ENCODE results near the gene IFNA14. TPM values are rescaled to one million over a fixed set of nuclear protein-coding genes. Genes with fewer than 3 reads are reported as not detected.
"Not testable (repeated sequence)": the region's sequence is repeated elsewhere in the genome, so short reads cannot be mapped to it uniquely, and the experiment has no call there.

The IFNA14 gene
- total RNA-seq, 1 donor from 2014 or later = not detected

DNA sequence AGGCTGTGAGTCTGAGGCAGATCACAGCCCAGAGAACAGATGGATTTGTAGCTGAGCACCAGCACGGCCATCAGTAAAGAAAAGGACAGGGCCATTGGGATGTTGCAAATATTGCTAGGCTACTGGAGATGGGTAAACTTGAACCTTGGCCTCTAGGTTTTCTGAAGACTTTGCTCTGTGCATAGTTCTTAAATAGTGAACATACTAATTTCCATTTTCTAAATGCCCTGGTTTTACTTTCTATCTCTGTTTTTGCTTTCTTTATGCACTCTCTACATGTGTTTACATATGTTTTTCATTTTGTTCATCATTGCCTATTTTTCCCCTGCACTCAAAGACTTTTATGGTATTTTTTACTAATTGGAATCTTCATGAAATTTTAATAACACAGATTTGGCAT lies 22.6 kb downstream of the IFNA14 start, which contains the start of gene IFNA16:
Gene IFNA16, minus strand, starts transcription at position 101 of the 400 bp plus-strand sequence. Its CDS starts 6 bp downstream, at position 95.
- DNase-seq (ENCODE audit: low read depth in 2 of 2) = not testable (repeated sequence)

- peak in 1 of 2 donors; percentile 8 for DNase-seq (ENCODE audit: low read depth in 2 of 2)
Observed at GRCh38 chr9:21213411-21214326, 26.1 kb downstream of the IFNA14 start.

DNA sequence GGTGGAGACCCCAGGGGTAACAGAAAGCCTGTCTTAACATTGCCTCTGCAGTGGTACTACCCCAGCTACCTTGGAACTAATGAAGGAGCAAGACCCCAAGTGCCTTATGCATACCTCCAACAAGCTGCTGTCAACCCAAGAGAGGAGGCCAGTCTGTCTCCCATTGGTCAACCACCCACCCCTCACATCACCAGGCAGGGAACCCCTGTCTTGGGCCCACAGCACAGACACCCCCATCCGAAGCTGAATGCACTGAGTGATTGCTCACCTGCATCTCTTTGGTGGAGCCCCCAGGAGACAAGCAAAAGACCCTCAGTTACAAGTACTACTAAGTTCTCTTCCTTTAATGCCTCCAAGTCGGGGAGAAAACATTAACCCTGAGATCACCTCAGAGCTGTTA lies 27.6 kb downstream of the IFNA14 start:
- not testable (repeated sequence) for DNase-seq (ENCODE audit: low read depth in 2 of 2)

GRCh38 chr9:21210782-21211181 lies 29.0 kb downstream of the IFNA14 start:
- not testable (repeated sequence) for DNase-seq (ENCODE audit: low read depth in 2 of 2)

DNA sequence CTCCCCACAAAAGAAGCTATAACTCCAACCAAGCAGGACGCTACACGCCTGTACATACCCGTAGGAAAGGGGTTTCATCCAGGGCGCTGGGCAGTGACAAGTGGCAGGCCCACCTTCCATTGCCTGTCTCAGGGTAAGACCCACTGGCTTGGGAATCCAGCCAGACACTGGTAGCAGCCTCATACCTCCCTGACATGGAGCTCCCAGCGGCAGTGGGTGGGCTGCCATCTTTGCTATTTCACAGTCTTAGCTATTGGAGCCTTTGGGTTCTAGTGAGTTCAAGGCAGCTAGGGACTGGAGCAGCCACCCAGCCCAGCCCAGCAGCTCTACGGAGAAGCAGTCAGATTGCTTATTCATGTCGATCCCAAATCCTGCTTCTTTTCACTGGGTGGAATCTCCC lies 29.5 kb downstream of the IFNA14 start:
- DNase-seq (ENCODE audit: low read depth in 2 of 2) = no peak

DNA sequence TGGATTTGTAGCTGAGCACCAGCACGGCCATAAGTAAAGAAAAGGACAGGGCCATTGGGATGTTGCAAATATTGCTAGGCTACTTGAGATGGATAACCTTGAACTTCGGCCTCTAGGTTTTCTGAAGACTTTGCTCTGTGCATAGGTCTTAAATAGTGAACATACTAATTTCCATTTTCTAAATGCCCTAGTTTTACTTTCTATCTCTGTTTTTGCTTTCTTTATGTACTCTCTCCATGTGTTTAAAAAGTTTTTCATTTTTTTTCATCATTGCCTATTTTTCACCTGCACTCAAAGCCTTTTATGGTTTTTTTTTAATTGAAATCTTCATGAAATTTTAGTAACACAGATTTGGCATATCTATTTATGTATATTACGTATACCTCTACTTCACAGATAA lies 32.8 kb downstream of the IFNA14 start, which contains the start of gene IFNA10:
Gene IFNA10, minus strand, starts transcription at position 101 of the 400 bp plus-strand sequence. Its CDS starts 46 bp downstream, at position 55.
- not testable (repeated sequence) for DNase-seq (ENCODE audit: low read depth in 2 of 2)

GRCh38 chr9:21205204-21205603 lies 34.6 kb downstream of the IFNA14 start:
- DNase-seq (ENCODE audit: low read depth in 2 of 2) = no peak

- not testable (repeated sequence) for DNase-seq (ENCODE audit: low read depth in 2 of 2)
Observed at GRCh38 chr9:21202105-21202504, 37.7 kb downstream of the IFNA14 start, which contains the start of gene IFNA7. TSS of gene IFNA7 (minus strand) at chr9:21202205. CDS start at chr9:21202165, 40 bp downstream.

GRCh38 chr9:21194867-21195776 lies 44.7 kb downstream of the IFNA14 start:
- peak; percentile 9 to 15 for DNase-seq (ENCODE audit: low read depth in 2 of 2)

Other genes with a start within 250 kb of the IFNA14 start
- gene HACD4, start 208.4 kb downstream of the IFNA14 start, total RNA-seq = under 0.01 and 0.65 TPM in 2 replicates
- gene IFNB1, start 162.1 kb downstream of the IFNA14 start, total RNA-seq = not detected in 2 replicates
- gene IFNW1, start 98.2 kb downstream of the IFNA14 start, total RNA-seq = not detected in 2 replicates
- not detected in 2 replicates for gene IFNA21, start 73.3 kb downstream of the IFNA14 start, total RNA-seq
- not detected in 2 replicates for gene IFNA4, start 52.4 kb downstream of the IFNA14 start, total RNA-seq
- gene IFNA7, start 37.8 kb downstream of the IFNA14 start, total RNA-seq = not detected in 2 replicates
- not detected in 2 replicates for gene IFNA10, start 32.9 kb downstream of the IFNA14 start, total RNA-seq
- not detected in 2 replicates for gene IFNA16, start 22.7 kb downstream of the IFNA14 start, total RNA-seq
- gene IFNA17, start 11.8 kb downstream of the IFNA14 start, total RNA-seq = not detected in 2 replicates
- not detected in 2 replicates for gene IFNA5, start 65.3 kb upstream of the IFNA14 start, total RNA-seq
- 23.5 and 33.7 TPM in 2 replicates for gene KLHL9, start 95.4 kb upstream of the IFNA14 start, total RNA-seq
- not detected in 2 replicates for gene IFNA6, start 110.9 kb upstream of the IFNA14 start, total RNA-seq
- not detected in 2 replicates for gene IFNA13, start 128.1 kb upstream of the IFNA14 start, total RNA-seq
- not detected in 2 replicates for gene IFNA2, start 145.4 kb upstream of the IFNA14 start, total RNA-seq
- gene IFNA8, start 169.1 kb upstream of the IFNA14 start, total RNA-seq = not detected in 2 replicates
- gene IFNA1, start 200.4 kb upstream of the IFNA14 start, total RNA-seq = not detected in 2 replicates
- 0.22 TPM in 1 of 2 replicates, not detected in the other for gene IFNE, start 242.3 kb upstream of the IFNA14 start, total RNA-seq